Measurements from ENCODE around the gene CACNA1A. TPM values are rescaled to one million over a fixed set of nuclear protein-coding genes. Genes with fewer than 3 reads are reported as not detected.

CACNA1A gene
- total and polyA plus RNA-seq, 2 of the 4 experiments (the other 2 are of a cell fraction), result 5.9 to 15.0 TPM

- H2BK5ac ChIP-seq (ENCODE audit: low read depth, low read length, poor library complexity, severe bottlenecking), result no peak overlapping the region
- H3K79me1 ChIP-seq (ENCODE audit: low read depth in 1 of 2, low read length in 2 of 2), result no peaks in the 10 kb centered on the region
- H4K8ac ChIP-seq (ENCODE audit: low read depth in 2 of 2, low read length in 2 of 2), result no peak overlapping the region
- no peak overlapping the region for H2AFZ ChIP-seq (replicated peaks; ENCODE audit: low read length, poor library complexity)
- no peaks in the 10 kb centered on the region for H4K20me1 ChIP-seq (ENCODE audit: insufficient read depth, low read length)
- H3K4me3 ChIP-seq (ENCODE audit: insufficient read depth, low read depth, low read length), result no peak overlapping the region
- no TSS peak for BruUV-seq (replicated peaks)
- H2AK9ac ChIP-seq (replicated peaks; ENCODE audit: low read depth, low read length, poor library complexity), result peak overlapping the region; percentile 67
- TF ChIP-seq FOS (IDR thresholded peaks at IDR 0.05; ENCODE audit: low read depth, low read length) (no peak), BHLHE40 (IDR thresholded peaks at IDR 0.05; ENCODE audit: low read depth, low read length) (no peak), MXI1 (IDR thresholded peaks at IDR 0.05; ENCODE audit: borderline replicate concordance, low read depth, low read length) (no peak), RAD21 (IDR thresholded peaks at IDR 0.05; ENCODE audit: low read length) (no peak), MAFK (IDR thresholded peaks at IDR 0.05; ENCODE audit: low read depth, low read length) (no peak), POLR2A (IDR thresholded peaks at IDR 0.05; ENCODE audit: low read depth, low read length) (no peak), RFX5 (IDR thresholded peaks at IDR 0.05; ENCODE audit: low read depth, low read length) (no peak), NFE2L2 (IDR thresholded peaks at IDR 0.05; ENCODE audit: low read depth, low read length) (no peak), RCOR1 (IDR thresholded peaks at IDR 0.05; ENCODE audit: insufficient replicate concordance, low read length) (no peak), MAZ (IDR thresholded peaks at IDR 0.05; ENCODE audit: borderline replicate concordance, low read depth, low read length) (no peak), USF2 (IDR thresholded peaks at IDR 0.05; ENCODE audit: low read depth, low read length) (no peak), CTCF (conservative IDR thresholded peaks at IDR 0.05; ENCODE audit: low read depth, low read length) (no peak), ELK1 (IDR thresholded peaks at IDR 0.05; ENCODE audit: borderline replicate concordance, low read depth, low read length) (no peak), CHD1 (IDR thresholded peaks at IDR 0.05; ENCODE audit: low read depth, low read length) (no peak), SMC3 (IDR thresholded peaks at IDR 0.05; ENCODE audit: low read depth, low read length) (no peak), CEBPB (IDR thresholded peaks at IDR 0.05; ENCODE audit: low read depth, low read length) (no peak)
- H3K18ac ChIP-seq (ENCODE audit: low read depth, low read length), result no peak overlapping the region
- ChIA-PET POLR2A (ENCODE audit: unreplicated experiment) (interaction anchor here (0.6 kb wide), 1 partner anchor 112 kb away, joined by 3 read pairs; no protein-coding TSS in a partner anchor), CTCF (no interaction called here)
- H3K4ac ChIP-seq (ENCODE audit: low read depth, low read length), result no peak overlapping the region
- H3K9ac ChIP-seq (ENCODE audit: low read depth, low read length), result no peak overlapping the region
- ATAC-seq (ENCODE audit: low read depth) (peak; percentile 86), DNase-seq (peak; percentile 51)
- intact Hi-C loops (cut with micrococcal nuclease), result no loop called here
- H2BK120ac ChIP-seq (ENCODE audit: low read depth, low read length), result no peak overlapping the region; the same call in 1 of the 2 replicates
- H2BK15ac ChIP-seq (ENCODE audit: low read depth, low read length), result no peak overlapping the region
- no peak overlapping the region for H3K27ac ChIP-seq (ENCODE audit: insufficient read depth, low read length)
- H3K36me3 ChIP-seq (ENCODE audit: control insufficient read depth, insufficient read depth, low read length), result peaks cover 3% of the 10 kb centered on the region; the same call in 1 of the 2 replicates
- H3K9me1 ChIP-seq (ENCODE audit: insufficient read depth, low read length), result no peaks in the 10 kb centered on the region
- in situ Hi-C loops (cut with MboI; ENCODE audit: low sequenced_read_pairs), result no loop called here
- H4K91ac ChIP-seq (ENCODE audit: insufficient read depth, low read depth, low read length), result no peak overlapping the region
- dilution Hi-C loops (cut with HindIII; ENCODE audit: low sequenced_read_pairs, unreplicated experiment), result no loop called here
- H2AK5ac ChIP-seq (ENCODE audit: low read depth, low read length), result peak overlapping the region; percentile 15; the same call in 1 of the 2 replicates
- 0 out of 2 replicates have a peak overlapping the region, but pooled peaks have one; percentile 2 for H3K23ac ChIP-seq (ENCODE audit: low read depth, low read length)
- no peak overlapping the region for H3K14ac ChIP-seq (replicated peaks; ENCODE audit: low read depth, low read length)
- no peak overlapping the region for H4K5ac ChIP-seq (ENCODE audit: low read depth, low read length)
- H3K27me3 ChIP-seq (ENCODE audit: control insufficient read depth, insufficient read depth, low read length), result peaks cover 3% of the 10 kb centered on the region
- H3K9me3 ChIP-seq (ENCODE audit: control insufficient read depth, insufficient read depth, low read length), result peaks cover 4% of the 10 kb centered on the region; the same call in 1 of the 2 replicates
- no peak overlapping the region for H3K4me2 ChIP-seq (ENCODE audit: low read depth, low read length)
- H2BK20ac ChIP-seq (ENCODE audit: low read depth, low read length), result no peak overlapping the region; the same call in 1 of the 2 replicates
- WGBS, 2 experiments (ENCODE audit: extremely low coverage in 2 of 2, insufficient read length in 1 of 2), result 67% methylated on average over 1 of the region's 4 CpGs; no CpG with 5 or more reads in 1 of the 2 experiments
- H3K4me1 ChIP-seq (ENCODE audit: control insufficient read depth, insufficient read depth, low read length), result peaks cover 4% of the 10 kb centered on the region; the same call in 1 of the 2 replicates
- H3K56ac ChIP-seq (ENCODE audit: extremely low read depth, insufficient read depth, low read length), result no peak overlapping the region
Observed at GRCh38 chr19:13267889-13268288, 238.4 kb downstream of the CACNA1A start.

Data from IMR-90 (cell line).